SK-N-SH (cell line): ENCODE data around the gene S100A4. TPM values are rescaled to one million over a fixed set of nuclear protein-coding genes. Genes with fewer than 3 reads are reported as not detected.

Experiments
- CTCF ChIA-PET: fragments of 300-600, 350-600 bp; formaldehyde crosslinking; extraction: SDS; loops from one replicate; lab custom pipeline; 2021; lab: Yijun Ruan, JAX
- POLR2A ChIA-PET: fragments of 350-600 bp; sonication (Branson Sonifier 250); formaldehyde crosslinking; extraction: SDS; loops from one replicate; lab custom pipeline; 2020; ENCODE audit warnings: antibody characterized with exemption, inconsistent platforms; lab: Yijun Ruan, JAX
- DNase-seq: peaks from one replicate; pipeline ENCODE4 v3.0.0; 2012
- H2AFZ ChIP-seq: fragments of 200-600 bp; sonication (generic); 2 replicates; pipeline ENCODE4 v1.8.1; 2016; ENCODE audit warnings: antibody characterized with exemption, mild to moderate bottlenecking, low read depth
- H3F3A ChIP-seq: fragments of 200-600 bp; sonication (generic); replicated peaks from 2 replicates; pipeline ENCODE3; 2016; ENCODE audit warnings: antibody characterized with exemption, mild to moderate bottlenecking; ENCODE audit not compliant: insufficient read depth
- H3K27ac ChIP-seq, 2 experiments: fragments of 200-500 bp in 1 of 2; fragments of 200-600 bp in 1 of 2; sonication (Bioruptor generic) in 1 of 2; sonication (generic), shearing (Covaris generic) in 1 of 2; 2 replicates each; pipeline versions ENCODE4 v1.5.1 to v1.6.1; 2014 to 2016; ENCODE audit warnings: low read depth in 2 of 2, inconsistent platforms in 1 of 2, low read length in 1 of 2, mild to moderate bottlenecking in 1 of 2, mixed read lengths in 1 of 2
- H3K27me3 ChIP-seq: fragments of 200-600 bp; sonication (generic), shearing (Covaris generic); 2 replicates; pipeline ENCODE4 v1.6.1; 2016; ENCODE audit warnings: mixed run types; ENCODE audit not compliant: insufficient read depth
- H3K36me3 ChIP-seq, 2 experiments: fragments of 200-500 bp in 1 of 2; fragments of 200-600 bp in 1 of 2; sonication (Bioruptor generic) in 1 of 2; sonication (generic) in 1 of 2; replicated peaks in 1 of 2; 2 replicates each; pipeline versions ENCODE3 to v1.5.1; 2014 to 2016; ENCODE audit warnings: low read length in 1 of 2, mild to moderate bottlenecking in 1 of 2; ENCODE audit not compliant: insufficient read depth in 2 of 2, control insufficient read depth in 1 of 2
- H3K4me1 ChIP-seq, 2 experiments: fragments of 200-500 bp in 1 of 2; fragments of 200-600 bp in 1 of 2; sonication (Bioruptor generic) in 1 of 2; sonication (generic), shearing (Covaris generic) in 1 of 2; 2 replicates each; pipeline versions ENCODE4 v1.5.1 to v1.6.1; 2014 to 2016; ENCODE audit warnings: low read depth in 1 of 2, low read length in 1 of 2, mixed run types in 1 of 2; ENCODE audit not compliant: insufficient read depth in 2 of 2, control insufficient read depth in 1 of 2
- H3K4me2 ChIP-seq: fragments of 200-600 bp; sonication (generic), shearing (Covaris generic); 2 replicates; pipeline ENCODE4 v1.6.1; 2017; ENCODE audit warnings: mixed run types
- H3K4me3 ChIP-seq, 2 experiments: fragments of 200-500 bp in 1 of 2; fragments of 200-600 bp in 1 of 2; sonication (Bioruptor generic) in 1 of 2; sonication (generic), shearing (Covaris generic) in 1 of 2; 2 replicates each; pipeline versions ENCODE4 v1.5.1 to v1.8.1; 2014 to 2016; ENCODE audit warnings: low read depth in 2 of 2, inconsistent platforms in 1 of 2, low read length in 1 of 2, mild to moderate bottlenecking in 1 of 2, mixed read lengths in 1 of 2, moderate library complexity in 1 of 2
- H3K79me2 ChIP-seq: fragments of 200-600 bp; sonication (generic); 2 replicates; pipeline ENCODE4 v1.8.1; 2017; ENCODE audit warnings: mild to moderate bottlenecking; ENCODE audit not compliant: insufficient read depth
- H3K9ac ChIP-seq: fragments of 200-600 bp; sonication (generic); 2 replicates; pipeline ENCODE4 v1.6.1; 2017; ENCODE audit warnings: mixed run types
- H3K9me2 ChIP-seq: fragments of 200-600 bp; sonication (generic); 2 replicates; pipeline ENCODE4 v1.6.1; 2017; ENCODE audit warnings: mixed run types
- H3K9me3 ChIP-seq: fragments of 200-600 bp; sonication (generic); 2 replicates; pipeline ENCODE4 v1.6.1; 2017; ENCODE audit warnings: mixed run types, mild to moderate bottlenecking, moderate library complexity
- H4K20me1 ChIP-seq: fragments of 200-600 bp; sonication (generic); 2 replicates; pipeline ENCODE4 v1.6.1; 2017; ENCODE audit warnings: mild to moderate bottlenecking, mixed run types; ENCODE audit not compliant: insufficient read depth
- CHD2 ChIP-seq: fragments of 150-350 bp; IDR thresholded peaks from 2 replicates; pipeline ENCODE4 v1.6.1; 2018; ENCODE audit warnings: low read length; ENCODE audit not compliant: partially characterized antibody
- ELF1 ChIP-seq: IDR thresholded peaks from 2 replicates; pipeline ENCODE4 v1.4.0; 2012
- FOSL2 ChIP-seq: IDR thresholded peaks from 2 replicates; pipeline ENCODE4 v1.4.0; 2012; ENCODE audit warnings: low read depth, mild to moderate bottlenecking, moderate library complexity, borderline replicate concordance
- FOXJ3 ChIP-seq: sonication (generic); formaldehyde crosslinking; IDR thresholded peaks from 2 replicates; pipeline ENCODE4 v1.5.1; 2020; ENCODE audit warnings: mild to moderate bottlenecking, missing genetic modification reagents
- FOXM1 ChIP-seq: IDR thresholded peaks from 2 replicates; pipeline ENCODE4 v1.4.0; 2012; ENCODE audit warnings: low read depth, mild to moderate bottlenecking
- GABPA ChIP-seq: IDR thresholded peaks from 2 replicates; pipeline ENCODE4 v1.4.0; 2012; ENCODE audit warnings: low read depth, mild to moderate bottlenecking
- GATA2 ChIP-seq: sonication (generic); formaldehyde crosslinking; IDR thresholded peaks from 2 replicates; pipeline ENCODE4 v1.5.0; 2020; ENCODE audit warnings: mild to moderate bottlenecking, missing genetic modification reagents
- JUND ChIP-seq: IDR thresholded peaks from 2 replicates; pipeline ENCODE4 v1.4.0; 2012
- MEF2A ChIP-seq: IDR thresholded peaks from 2 replicates; pipeline ENCODE4 v1.4.0; 2012; ENCODE audit warnings: low read depth, borderline replicate concordance
- MXI1 ChIP-seq: IDR thresholded peaks from 2 replicates; pipeline ENCODE4 v1.6.1; 2012; ENCODE audit warnings: mild to moderate bottlenecking, low read depth, low read length, improper control_type of control experiment
- NFIC ChIP-seq: IDR thresholded peaks from 2 replicates; pipeline ENCODE4 v1.4.0; 2012; ENCODE audit warnings: borderline replicate concordance
- PBX3 ChIP-seq: IDR thresholded peaks from 2 replicates; pipeline ENCODE4; 2012
- POLR2AphosphoS5 ChIP-seq: IDR thresholded peaks from 2 replicates; pipeline ENCODE4 v1.6.1; 2012; ENCODE audit warnings: low read depth, low read length
- RFX5 ChIP-seq: IDR thresholded peaks from 2 replicates; pipeline ENCODE4 v1.6.1; 2012; ENCODE audit warnings: mild to moderate bottlenecking, improper control_type of control experiment, low read length
- SMC3 ChIP-seq: IDR thresholded peaks from 2 replicates; pipeline ENCODE4 v1.6.1; 2012; ENCODE audit warnings: low read depth, low read length, improper control_type of control experiment
- TAF1 ChIP-seq: IDR thresholded peaks from 2 replicates; pipeline ENCODE4 v1.6.1; 2012; ENCODE audit warnings: low read depth, mild to moderate bottlenecking, low read length, moderate library complexity, borderline replicate concordance
- WGBS: methylation state at CpG from one replicate; pipeline ENCODE4 v1.1.6; 2017; ENCODE audit warnings: low lambda C conversion rate; 5-methylcytosine and 5-hydroxymethylcytosine counted together
- polyA plus RNA-seq, 3 experiments: library from polyadenylated mRNA; depleted of rRNA; stranded (reverse); fragments of >200 nt; gene quantifications; 2 replicates each; pipeline ENCODE4 v1.2.3, GENCODE V29; 2012
- TF ChIP-seq, protein P1 (sequence below): IDR thresholded peaks from 2 replicates; pipeline ENCODE4 v1.6.1; 2012; ENCODE audit warnings: mild to moderate bottlenecking, low read depth, low read length, moderate library complexity
- TF ChIP-seq, protein P2 (sequence below): fragments of 150-350 bp; IDR thresholded peaks from 2 replicates; pipeline ENCODE4 v1.6.1; 2016; ENCODE audit warnings: mild to moderate bottlenecking, low read depth, low read length

Gene S100A4
- polyA plus RNA-seq, 1 of the 3 experiments (the other 2 are of a cell fraction) = 25.4 TPM

- Histone ChIP-seq H3K27ac (peak overlapping the region in 1 of 2 experiments; percentile 87; a peak in 2 of 4 replicates), H3K4me2 (peak overlapping the region; percentile 95; the same call in 1 of the 2 replicates)
Observed at GRCh38 chr1:153532181-153532580, 13.4 kb downstream of the S100A4 start.

GRCh38 chr1:153531638-153532037, 14.0 kb downstream of the S100A4 start:
- H2AFZ ChIP-seq = no peak overlapping the region
- peaks cover 4% of the 10 kb centered on the region; the same call in 1 of the 2 replicates for H4K20me1 ChIP-seq
- peaks cover 30% of the 10 kb centered on the region for H3K79me2 ChIP-seq
- no peaks in the 10 kb centered on the region for H3K9me3 ChIP-seq
- H3K4me3 ChIP-seq = no peak overlapping the region
- TF ChIP-seq PBX3 = no peak
- no peak for TF ChIP-seq FOXJ3
- no peak for TF ChIP-seq FOSL2
- TF ChIP-seq ELF1 = no peak
- TF ChIP-seq GABPA = no peak
- TF ChIP-seq NFIC = no peak
- TF ChIP-seq JUND = no peak
- TF ChIP-seq CHD2 = no peak
- TF ChIP-seq SMC3 = no peak
- TF ChIP-seq, protein P1, sequence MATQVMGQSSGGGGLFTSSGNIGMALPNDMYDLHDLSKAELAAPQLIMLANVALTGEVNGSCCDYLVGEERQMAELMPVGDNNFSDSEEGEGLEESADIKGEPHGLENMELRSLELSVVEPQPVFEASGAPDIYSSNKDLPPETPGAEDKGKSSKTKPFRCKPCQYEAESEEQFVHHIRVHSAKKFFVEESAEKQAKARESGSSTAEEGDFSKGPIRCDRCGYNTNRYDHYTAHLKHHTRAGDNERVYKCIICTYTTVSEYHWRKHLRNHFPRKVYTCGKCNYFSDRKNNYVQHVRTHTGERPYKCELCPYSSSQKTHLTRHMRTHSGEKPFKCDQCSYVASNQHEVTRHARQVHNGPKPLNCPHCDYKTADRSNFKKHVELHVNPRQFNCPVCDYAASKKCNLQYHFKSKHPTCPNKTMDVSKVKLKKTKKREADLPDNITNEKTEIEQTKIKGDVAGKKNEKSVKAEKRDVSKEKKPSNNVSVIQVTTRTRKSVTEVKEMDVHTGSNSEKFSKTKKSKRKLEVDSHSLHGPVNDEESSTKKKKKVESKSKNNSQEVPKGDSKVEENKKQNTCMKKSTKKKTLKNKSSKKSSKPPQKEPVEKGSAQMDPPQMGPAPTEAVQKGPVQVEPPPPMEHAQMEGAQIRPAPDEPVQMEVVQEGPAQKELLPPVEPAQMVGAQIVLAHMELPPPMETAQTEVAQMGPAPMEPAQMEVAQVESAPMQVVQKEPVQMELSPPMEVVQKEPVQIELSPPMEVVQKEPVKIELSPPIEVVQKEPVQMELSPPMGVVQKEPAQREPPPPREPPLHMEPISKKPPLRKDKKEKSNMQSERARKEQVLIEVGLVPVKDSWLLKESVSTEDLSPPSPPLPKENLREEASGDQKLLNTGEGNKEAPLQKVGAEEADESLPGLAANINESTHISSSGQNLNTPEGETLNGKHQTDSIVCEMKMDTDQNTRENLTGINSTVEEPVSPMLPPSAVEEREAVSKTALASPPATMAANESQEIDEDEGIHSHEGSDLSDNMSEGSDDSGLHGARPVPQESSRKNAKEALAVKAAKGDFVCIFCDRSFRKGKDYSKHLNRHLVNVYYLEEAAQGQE = no peak
- TF ChIP-seq MEF2A = no peak
- no peak for TF ChIP-seq GATA2 (CRISPR knock-in tag)
- no peak for TF ChIP-seq FOXM1
- TF ChIP-seq RFX5 = no peak
- TF ChIP-seq, protein P2, sequence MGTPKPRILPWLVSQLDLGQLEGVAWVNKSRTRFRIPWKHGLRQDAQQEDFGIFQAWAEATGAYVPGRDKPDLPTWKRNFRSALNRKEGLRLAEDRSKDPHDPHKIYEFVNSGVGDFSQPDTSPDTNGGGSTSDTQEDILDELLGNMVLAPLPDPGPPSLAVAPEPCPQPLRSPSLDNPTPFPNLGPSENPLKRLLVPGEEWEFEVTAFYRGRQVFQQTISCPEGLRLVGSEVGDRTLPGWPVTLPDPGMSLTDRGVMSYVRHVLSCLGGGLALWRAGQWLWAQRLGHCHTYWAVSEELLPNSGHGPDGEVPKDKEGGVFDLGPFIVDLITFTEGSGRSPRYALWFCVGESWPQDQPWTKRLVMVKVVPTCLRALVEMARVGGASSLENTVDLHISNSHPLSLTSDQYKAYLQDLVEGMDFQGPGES = no peak
- TF ChIP-seq TAF1 = no peak
- no peak for TF ChIP-seq MXI1
- no peak for TF ChIP-seq POLR2AphosphoS5
- CTCF ChIA-PET = interaction anchor here (1.1 to 8.4 kb wide), 6 partner anchors 11 to 241 kb away, joined by 4 to 45 read pairs (median 6); no protein-coding TSS in a partner anchor
- H3K9ac ChIP-seq = no peak overlapping the region
- H3K9me2 ChIP-seq = no peaks in the 10 kb centered on the region
- 96% methylated on average over 3 of the region's 3 CpGs for WGBS
- peaks cover 24 to 34% of the 10 kb centered on the region in 2 experiments for H3K4me1 ChIP-seq
- H3K27me3 ChIP-seq = no peaks in the 10 kb centered on the region
- H3K36me3 ChIP-seq = peaks cover 4 to 17% of the 10 kb centered on the region in 2 experiments
- H3K27ac ChIP-seq = peak overlapping the region in 1 of 2 experiments; percentile 87; a peak in 2 of 4 replicates
- DNase-seq = no peak
- H3F3A ChIP-seq = peaks cover 46% of the 10 kb centered on the region
- POLR2A ChIA-PET = no interaction called here
- H3K4me2 ChIP-seq = no peak overlapping the region; the same call in 1 of the 2 replicates

More at GRCh38 chr1:153532181-153532580, 13.4 kb downstream of the S100A4 start:
- no peaks in the 10 kb centered on the region for H3K9me3 ChIP-seq
- no peak for DNase-seq
- H3K27me3 ChIP-seq = no peaks in the 10 kb centered on the region
- no peaks in the 10 kb centered on the region for H3K9me2 ChIP-seq
- 97% methylated on average over 2 of the region's 2 CpGs for WGBS
- no peak overlapping the region for H3K4me3 ChIP-seq
- TF ChIP-seq GABPA (0 out of 2 replicates have a peak, but pooled peaks have one; percentile 12), NFIC (no peak)
- TF ChIP-seq, all 33 proteins: peak for 1
- Histone ChIP-seq H3K36me3 (peaks cover 4 to 17% of the 10 kb centered on the region in 2 experiments), H4K20me1 (peaks cover 4% of the 10 kb centered on the region; the same call in 1 of the 2 replicates), H3K9ac (no peak overlapping the region), H3F3A (peaks cover 46% of the 10 kb centered on the region), H3K79me2 (peaks cover 30% of the 10 kb centered on the region), H2AFZ (no peak overlapping the region), H3K4me1 (peaks cover 24 to 32% of the 10 kb centered on the region in 2 experiments; a peak in 3 of 4 replicates)
- ChIA-PET CTCF (interaction anchor here (1.0 to 8.4 kb wide), 8 partner anchors 11 to 240 kb away, joined by 3 to 45 read pairs (median 4); no protein-coding TSS in a partner anchor), POLR2A (no interaction called here)
